ENCODE measurements around the gene PALB2. TPM values are rescaled to one million over a fixed set of nuclear protein-coding genes. Genes with fewer than 3 reads are reported as not detected.
"Not testable (repeated sequence)": the region's sequence is repeated elsewhere in the genome, so short reads cannot be mapped to it uniquely, and the experiment has no call there.

PALB2 gene
- polyA plus RNA-seq, 3 donors from 2014 or later: 3.3 to 12.6 (median 8.2) TPM

GRCh38 chr16:23668873-23669272, 27.8 kb upstream of the PALB2 start:
- H3K4me1 Mint-ChIP-seq: peaks cover 0 to 6% of the 10 kb centered on the region in 2 donors
- H3K9me3 Mint-ChIP-seq: no peaks in the 10 kb centered on the region
- no peaks in the 10 kb centered on the region for H3K27me3 Mint-ChIP-seq (ENCODE audit: low read depth in 3 of 3)
- no peak overlapping the region for H3K4me3 Mint-ChIP-seq
- peak overlapping the region in 1 of 6 donors; percentile 51 for H3K27ac Mint-ChIP-seq
- DNase-seq: no peak
- H3K36me3 Mint-ChIP-seq: peaks cover 13 to 69% (median 33%) of the 10 kb centered on the region in 3 donors

GRCh38 chr16:23668225-23668624, 27.1 kb upstream of the PALB2 start:
- no peak overlapping the region for H3K4me3 Mint-ChIP-seq
- peaks cover 13 to 72% (median 35%) of the 10 kb centered on the region in 3 donors for H3K36me3 Mint-ChIP-seq
- no peak for DNase-seq
- no peak overlapping the region for H3K27ac Mint-ChIP-seq
- peaks cover 0 to 6% of the 10 kb centered on the region in 2 donors for H3K4me1 Mint-ChIP-seq
- no peaks in the 10 kb centered on the region for H3K9me3 Mint-ChIP-seq
- H3K27me3 Mint-ChIP-seq (ENCODE audit: low read depth in 3 of 3): no peaks in the 10 kb centered on the region

- Mint-ChIP-seq H3K27me3 (ENCODE audit: low read depth in 3 of 3) (no peaks in the 10 kb centered on the region), H3K27ac (no peak overlapping the region), H3K36me3 (peaks cover 16 to 77% (median 41%) of the 10 kb centered on the region in 3 donors), H3K4me3 (no peak overlapping the region), H3K4me1 (peaks cover 0 to 6% of the 10 kb centered on the region in 2 donors), H3K9me3 (no peaks in the 10 kb centered on the region)
- no peak for DNase-seq
These were observed 26.2 kb upstream of the PALB2 start for GRCh38 chr16:23667355-23667659.

GRCh38 chr16:23666571-23667354, 25.7 kb upstream of the PALB2 start:
- Mint-ChIP-seq H3K4me1 (peaks cover 0 to 6% of the 10 kb centered on the region in 2 donors), H3K4me3 (no peak overlapping the region), H3K27me3 (ENCODE audit: low read depth in 3 of 3) (no peaks in the 10 kb centered on the region), H3K36me3 (peaks cover 17 to 78% (median 42%) of the 10 kb centered on the region in 3 donors), H3K9me3 (no peaks in the 10 kb centered on the region), H3K27ac (peak overlapping the region in 1 of 6 donors; percentile 10)
- DNase-seq: no peak

- H3K27ac Mint-ChIP-seq: no peak overlapping the region
- no peak overlapping the region for H3K4me3 Mint-ChIP-seq
- peaks cover 25 to 91% (median 48%) of the 10 kb centered on the region in 3 donors for H3K36me3 Mint-ChIP-seq
- H3K4me1 Mint-ChIP-seq: peaks cover 0 to 3% of the 10 kb centered on the region in 2 donors
- H3K9me3 Mint-ChIP-seq: no peaks in the 10 kb centered on the region
- no peaks in the 10 kb centered on the region for H3K27me3 Mint-ChIP-seq (ENCODE audit: low read depth in 3 of 3)
- DNase-seq: no peak
These were observed 22.8 kb upstream of the PALB2 start for GRCh38 chr16:23663918-23664317.

GRCh38 chr16:23651943-23652468, 10.9 kb upstream of the PALB2 start:
- Mint-ChIP-seq H3K27ac (no peak overlapping the region), H3K4me3 (no peak overlapping the region)

GRCh38 chr16:23650674-23651416, 9.7 kb upstream of the PALB2 start:
- Mint-ChIP-seq H3K4me3 (no peak overlapping the region), H3K4me1 (peaks cover 24 to 56% of the 10 kb centered on the region in 2 donors), H3K36me3 (peaks cover 18 to 30% (median 23%) of the 10 kb centered on the region in 3 donors), H3K9me3 (no peaks in the 10 kb centered on the region), H3K27ac (peak overlapping the region in 3 of 6 donors; percentile 37 to 42 (median 39)), H3K27me3 (ENCODE audit: low read depth in 3 of 3) (peaks cover 0 to 1% (median 0%) of the 10 kb centered on the region in 3 donors)
- DNase-seq: no peak

More at GRCh38 chr16:23651943-23652468, 10.9 kb upstream of the PALB2 start:
- H3K4me1 Mint-ChIP-seq: peaks cover 15 to 50% of the 10 kb centered on the region in 2 donors
- no peak for DNase-seq
- peaks cover 14 to 27% (median 19%) of the 10 kb centered on the region in 3 donors for H3K36me3 Mint-ChIP-seq
- no peaks in the 10 kb centered on the region for H3K9me3 Mint-ChIP-seq
- peaks cover 0 to 1% (median 0%) of the 10 kb centered on the region in 3 donors for H3K27me3 Mint-ChIP-seq (ENCODE audit: low read depth in 3 of 3)

GRCh38 chr16:23642246-23642774, 1.2 kb upstream of the PALB2 start:
- Mint-ChIP-seq H3K4me1 (peaks cover 45 to 62% of the 10 kb centered on the region in 2 donors), H3K9me3 (no peaks in the 10 kb centered on the region), H3K27ac (peak overlapping the region; percentile 93 to 98 (median 97)), H3K4me3 (peak overlapping the region; percentile 99 to 100 (median 99)), H3K36me3 (peaks cover 9 to 16% (median 10%) of the 10 kb centered on the region in 3 donors), H3K27me3 (ENCODE audit: low read depth in 3 of 3) (peaks cover 2 to 16% (median 5%) of the 10 kb centered on the region in 3 donors)
- DNase-seq: no peak

- Mint-ChIP-seq H3K9me3 (no peaks in the 10 kb centered on the region), H3K36me3 (peaks cover 4 to 13% (median 8%) of the 10 kb centered on the region in 3 donors), H3K27me3 (ENCODE audit: low read depth in 3 of 3) (peaks cover 2 to 16% (median 5%) of the 10 kb centered on the region in 3 donors), H3K27ac (peak overlapping the region; percentile 90 to 98 (median 97)), H3K4me3 (peak overlapping the region; percentile 99 to 100 (median 99)), H3K4me1 (peaks cover 33 to 46% of the 10 kb centered on the region in 2 donors)
- no peak for DNase-seq
These were observed 537 bp downstream of the PALB2 start for GRCh38 chr16:23640615-23640930.

- Mint-ChIP-seq H3K9me3 (no peaks in the 10 kb centered on the region), H3K4me3 (no peak overlapping the region), H3K27me3 (ENCODE audit: low read depth in 3 of 3) (peaks cover 1 to 5% (median 2%) of the 10 kb centered on the region in 3 donors), H3K36me3 (peaks cover 9 to 16% (median 9%) of the 10 kb centered on the region in 3 donors), H3K27ac (peak overlapping the region in 1 of 6 donors; percentile 50), H3K4me1 (peaks cover 12% of the 10 kb centered on the region in 2 donors)
- no peak for DNase-seq
These were observed 5.2 kb downstream of the PALB2 start for GRCh38 chr16:23635958-23636357.

- DNase-seq: no peak
- H3K27ac Mint-ChIP-seq: no peak overlapping the region
- peaks cover 0 to 3% of the 10 kb centered on the region in 2 donors for H3K4me1 Mint-ChIP-seq
- H3K4me3 Mint-ChIP-seq: no peak overlapping the region
- peaks cover 11 to 21% (median 13%) of the 10 kb centered on the region in 3 donors for H3K36me3 Mint-ChIP-seq
- H3K9me3 Mint-ChIP-seq: no peaks in the 10 kb centered on the region
- H3K27me3 Mint-ChIP-seq (ENCODE audit: low read depth in 3 of 3): peaks cover 0 to 2% (median 0%) of the 10 kb centered on the region in 3 donors
These were observed 6.6 kb downstream of the PALB2 start for GRCh38 chr16:23634461-23635036.

GRCh38 chr16:23631874-23632273, 9.2 kb downstream of the PALB2 start:
- Mint-ChIP-seq H3K27ac (peak overlapping the region in 1 of 6 donors; percentile 29), H3K36me3 (peaks cover 22 to 34% (median 22%) of the 10 kb centered on the region in 3 donors)
- not testable (repeated sequence) for H3K4me3 Mint-ChIP-seq

GRCh38 chr16:23629516-23629915, 11.6 kb downstream of the PALB2 start:
- no peak for DNase-seq
- H3K4me3 Mint-ChIP-seq: no peak overlapping the region
- H3K4me1 Mint-ChIP-seq: no peaks in the 10 kb centered on the region
- H3K9me3 Mint-ChIP-seq: no peaks in the 10 kb centered on the region
- peaks cover 0 to 4% (median 0%) of the 10 kb centered on the region in 3 donors for H3K27me3 Mint-ChIP-seq (ENCODE audit: low read depth in 3 of 3)
- peaks cover 12 to 33% (median 13%) of the 10 kb centered on the region in 3 donors for H3K36me3 Mint-ChIP-seq
- H3K27ac Mint-ChIP-seq: peak overlapping the region in 1 of 6 donors; percentile 40

More at GRCh38 chr16:23631874-23632273, 9.2 kb downstream of the PALB2 start:
- not testable (repeated sequence) for DNase-seq; H3K4me1 Mint-ChIP-seq; H3K9me3 Mint-ChIP-seq; H3K27me3 Mint-ChIP-seq (ENCODE audit: low read depth in 3 of 3)
